Measurements from ENCODE around the gene SRPK3. TPM values are rescaled to one million over a fixed set of nuclear protein-coding genes. Genes with fewer than 3 reads are reported as not detected.

Gene SRPK3
- total RNA-seq, 2 donors from 2014 or later: 4.9 to 9.5 TPM

- no peaks in the 10 kb centered on the region for H3K4me1 ChIP-seq (ENCODE audit: control insufficient read depth in 1 of 2, low read depth in 2 of 2)
- no peak overlapping the region for H3K27ac ChIP-seq
- H3K4me3 ChIP-seq: no peak overlapping the region
- H3K36me3 ChIP-seq: no peaks in the 10 kb centered on the region
- no peak for TF ChIP-seq CTCF (IDR thresholded peaks at IDR 0.05)
- DNase-seq (ENCODE audit: low spot score) (no peak), ATAC-seq (ENCODE audit: insufficient number of reproducible peaks, low FRiP score, low read depth) (no peak)
- H3K9me3 ChIP-seq: no peaks in the 10 kb centered on the region
- no peaks in the 10 kb centered on the region for H3K27me3 ChIP-seq (replicated peaks; ENCODE audit: insufficient read depth)
Measured at GRCh38 chrX:153755136-153755535, 25.7 kb upstream of the SRPK3 start.

- H3K27ac ChIP-seq: no peak overlapping the region
- TF ChIP-seq CTCF (IDR thresholded peaks at IDR 0.05): no peak
- H3K4me3 ChIP-seq: no peak overlapping the region
- no peaks in the 10 kb centered on the region for H3K27me3 ChIP-seq (replicated peaks; ENCODE audit: insufficient read depth)
- H3K9me3 ChIP-seq: no peaks in the 10 kb centered on the region
- no peak for DNase-seq (ENCODE audit: low spot score)
- no peak for ATAC-seq (ENCODE audit: insufficient number of reproducible peaks, low FRiP score, low read depth)
- H3K36me3 ChIP-seq: no peaks in the 10 kb centered on the region
- peaks cover 0 to 6% of the 10 kb centered on the region in 2 donors for H3K4me1 ChIP-seq (ENCODE audit: control insufficient read depth in 1 of 2, low read depth in 2 of 2)
Measured at GRCh38 chrX:153761863-153762262, 19.0 kb upstream of the SRPK3 start.

GRCh38 chrX:153762626-153763173, 18.1 kb upstream of the SRPK3 start:
- no peaks in the 10 kb centered on the region for H3K9me3 ChIP-seq
- H3K27me3 ChIP-seq (replicated peaks; ENCODE audit: insufficient read depth): no peaks in the 10 kb centered on the region
- ATAC-seq (ENCODE audit: insufficient number of reproducible peaks, low FRiP score, low read depth): no peak
- DNase-seq (ENCODE audit: low spot score): no peak
- no peak for TF ChIP-seq CTCF (IDR thresholded peaks at IDR 0.05)
- peaks cover 0 to 8% of the 10 kb centered on the region in 2 donors for H3K4me1 ChIP-seq (ENCODE audit: control insufficient read depth in 1 of 2, low read depth in 2 of 2)
- H3K36me3 ChIP-seq: no peaks in the 10 kb centered on the region
- H3K4me3 ChIP-seq: no peak overlapping the region
- H3K27ac ChIP-seq: no peak overlapping the region

- no peak for ATAC-seq (ENCODE audit: insufficient number of reproducible peaks, low FRiP score, low read depth)
- Histone ChIP-seq H3K9me3 (no peaks in the 10 kb centered on the region), H3K4me1 (ENCODE audit: control insufficient read depth in 1 of 2, low read depth in 2 of 2) (peaks cover 0 to 8% of the 10 kb centered on the region in 2 donors), H3K36me3 (no peaks in the 10 kb centered on the region), H3K27ac (no peak overlapping the region), H3K27me3 (replicated peaks; ENCODE audit: insufficient read depth) (no peaks in the 10 kb centered on the region), H3K4me3 (no peak overlapping the region)
- TF ChIP-seq CTCF (IDR thresholded peaks at IDR 0.05): no peak
- DNase-seq (ENCODE audit: low spot score): no peak
Measured at GRCh38 chrX:153763298-153763932, 17.4 kb upstream of the SRPK3 start.

- Histone ChIP-seq H3K4me3 (peak within 1 kb of the TSS; percentile 68), H3K36me3 (no peaks in the 10 kb centered on the region), H3K9me3 (no peaks in the 10 kb centered on the region), H3K27ac (peak within 1 kb of the TSS in 1 of 2 donors; percentile 74), H3K4me1 (ENCODE audit: control insufficient read depth in 1 of 2, low read depth in 2 of 2) (peaks cover 0 to 8% of the 10 kb centered on the region in 2 donors), H3K27me3 (replicated peaks; ENCODE audit: insufficient read depth) (no peaks in the 10 kb centered on the region)
- peak; percentile 28 for ATAC-seq (ENCODE audit: insufficient number of reproducible peaks, low FRiP score, low read depth)
- DNase-seq (ENCODE audit: low spot score): peak; percentile 33
- TF ChIP-seq CTCF (IDR thresholded peaks at IDR 0.05): peak; percentile 75
Measured at GRCh38 chrX:153763989-153764755, 16.7 kb upstream of the SRPK3 start, which contains the start of gene PLXNB3. Gene PLXNB3 (plus strand): TSS chrX:153764249. CDS start chrX:153765536, 1,287 bp downstream.

Measured in thoracic aorta (tissue), 2 donors.